ENCODE results near the gene CMTR2.

GRCh38 chr16:71276589-71277334 lies 12.4 kb downstream of the CMTR2 start:
- TF ChIP-seq CTCF (IDR thresholded peaks at IDR 0.05; ENCODE audit: poor library complexity) (no peak), EZH2 (IDR thresholded peaks at IDR 0.05; ENCODE audit: borderline replicate concordance) (no peak)

All from hepatocyte (in vitro differentiated cells).